NCI-H2029 treated with DMSO at 0.1 percent for 48 hours (cell line): Measurements from ENCODE around the gene HDAC3.
A peak's percentile ranks its signal among the peaks of the same experiment; 100 is the strongest.

Experiments used
- DNase-seq: peaks from one replicate; lab custom pipeline; 2025; lab: John Stamatoyannopoulos, UW

Gene HDAC3

GRCh38 chr5:141657937-141658545, 21.4 kb upstream of the HDAC3 start:
- no peak for DNase-seq

- no peak for DNase-seq
Measured at GRCh38 chr5:141657404-141657803, 20.8 kb upstream of the HDAC3 start.

- DNase-seq, result no peak
Measured at GRCh38 chr5:141656396-141656795, 19.7 kb upstream of the HDAC3 start.

DNA sequence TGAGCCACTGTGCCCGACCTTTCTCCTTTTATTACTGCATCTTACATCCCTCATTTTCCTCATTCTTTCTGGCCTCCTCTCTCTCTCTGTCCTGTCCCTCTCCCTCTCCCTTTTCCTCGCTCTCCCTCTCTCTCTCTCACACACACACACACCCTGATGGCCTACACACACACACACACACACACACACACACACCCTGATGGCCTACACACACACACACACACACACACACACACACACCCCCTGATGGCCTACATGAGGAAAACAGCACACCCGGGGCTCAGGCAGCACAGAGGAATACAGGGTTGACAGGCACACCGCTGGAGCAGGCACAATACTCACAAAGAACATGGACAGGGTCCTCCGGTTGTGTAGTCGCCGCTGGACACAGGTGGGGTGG, 18.4 kb upstream of the HDAC3 start:
- DNase-seq, result no peak

DNA sequence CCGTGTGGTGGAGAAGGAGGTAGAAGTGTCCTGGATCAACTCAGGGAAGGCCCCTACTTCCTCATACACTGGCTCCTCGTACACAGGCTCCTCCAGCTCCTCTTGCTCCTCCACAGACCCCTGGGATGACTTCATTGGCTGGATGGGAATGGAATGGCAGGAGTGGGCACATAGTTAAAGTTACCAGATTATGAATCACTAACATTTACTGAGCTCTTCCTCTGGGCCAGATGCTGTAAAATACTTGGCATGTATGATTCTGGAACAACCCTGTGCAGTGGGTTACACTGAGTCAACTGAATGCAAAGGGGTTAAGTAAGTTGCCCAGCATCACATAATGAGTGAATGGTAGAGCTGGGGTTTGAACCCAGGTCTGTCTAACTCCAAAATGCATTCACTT, 17.6 kb upstream of the HDAC3 start:
- no peak for DNase-seq

- no peak for DNase-seq
Measured at GRCh38 chr5:141651728-141652105, 15.1 kb upstream of the HDAC3 start.

DNA sequence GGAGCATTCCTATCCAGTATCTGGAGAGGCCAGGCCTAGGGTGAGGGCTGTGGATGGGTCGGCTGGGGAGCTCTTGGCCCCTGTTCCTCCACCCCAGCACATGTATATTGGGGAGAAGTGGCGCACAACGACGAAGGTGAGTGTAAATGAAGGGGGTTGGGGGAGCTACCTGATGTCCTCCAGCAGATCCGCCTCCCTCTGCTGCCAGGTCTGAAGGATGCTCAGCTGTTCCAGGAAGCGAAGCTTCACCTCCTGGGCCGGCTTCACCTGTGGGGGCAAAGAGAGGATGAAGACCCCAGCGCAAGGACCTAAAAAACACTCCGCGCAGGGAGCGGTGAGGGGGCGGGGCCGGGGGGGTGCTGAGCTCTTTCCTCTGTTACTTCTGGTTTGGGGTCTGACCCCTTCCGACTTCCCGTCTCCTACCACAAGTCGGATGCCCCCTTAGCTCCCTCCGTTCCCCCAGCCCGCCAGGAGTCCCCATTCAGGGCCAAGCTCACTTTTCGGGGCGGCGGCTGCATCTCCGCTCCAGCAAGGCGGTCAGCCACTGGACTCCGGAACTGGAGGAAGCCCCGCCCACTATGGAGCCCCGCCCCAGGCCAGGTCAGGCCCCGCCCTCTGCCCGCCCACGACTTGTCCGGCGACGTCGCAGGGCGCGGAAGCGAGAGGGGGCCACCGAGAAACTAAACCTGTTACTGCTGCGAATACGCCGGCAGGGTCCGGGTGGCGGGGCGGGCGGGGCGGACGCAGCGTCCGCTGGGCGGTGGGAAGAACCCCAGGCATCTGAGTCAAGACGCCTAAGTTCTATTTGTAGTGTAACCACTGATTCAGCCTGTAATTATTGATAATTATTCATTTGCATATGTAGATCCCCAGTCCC, 14.4 kb upstream of the HDAC3 start, which contains the start of gene FCHSD1:
FCHSD1 (minus strand) TSS at position 568 of the 877 bp plus-strand sequence; CDS start at position 518, 50 bp downstream.
- peak; percentile 30 for DNase-seq

DNA sequence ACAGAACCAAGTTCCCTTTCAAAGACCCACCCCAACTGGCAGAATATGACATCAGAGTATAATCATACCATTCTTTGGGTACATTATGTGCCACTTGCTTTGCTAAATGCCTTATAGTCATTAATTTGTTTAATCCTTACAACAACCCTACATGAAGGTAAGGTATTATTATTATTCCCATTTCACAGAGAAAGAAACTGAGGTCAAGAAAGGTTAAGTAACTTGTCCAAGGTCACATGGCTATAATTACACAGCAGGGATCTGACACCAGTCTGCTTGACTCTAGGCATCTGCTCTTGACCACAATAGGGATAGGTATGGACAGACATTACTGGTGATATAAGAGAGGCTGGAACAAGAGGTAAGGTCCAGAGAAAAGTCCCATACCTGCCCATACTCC, 13.3 kb upstream of the HDAC3 start:
- no peak for DNase-seq

- no peak for DNase-seq
Measured at GRCh38 chr5:141649056-141649688, 12.5 kb upstream of the HDAC3 start.

- no peak for DNase-seq
Measured at GRCh38 chr5:141647851-141648250, 11.2 kb upstream of the HDAC3 start.

DNA sequence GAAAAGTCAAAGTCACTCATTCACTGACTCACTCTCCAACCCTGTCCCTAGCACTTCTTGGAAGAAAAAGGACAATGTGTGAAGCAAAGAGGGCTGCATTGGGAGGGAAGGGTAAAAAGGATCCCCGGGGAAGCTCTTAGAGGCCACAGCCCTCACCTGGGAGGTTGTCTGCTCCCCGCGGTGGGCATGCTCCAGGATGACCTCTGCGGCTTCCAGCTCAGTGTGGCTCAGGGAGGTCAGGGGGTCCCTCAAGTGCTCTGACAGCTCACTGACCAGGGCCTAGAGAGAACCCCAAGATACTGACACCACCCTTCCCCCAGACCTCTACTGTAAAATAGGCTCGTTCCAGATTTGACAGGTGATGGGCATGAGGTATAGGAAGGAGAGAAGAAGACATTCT, 10.6 kb upstream of the HDAC3 start:
- no peak for DNase-seq

DNA sequence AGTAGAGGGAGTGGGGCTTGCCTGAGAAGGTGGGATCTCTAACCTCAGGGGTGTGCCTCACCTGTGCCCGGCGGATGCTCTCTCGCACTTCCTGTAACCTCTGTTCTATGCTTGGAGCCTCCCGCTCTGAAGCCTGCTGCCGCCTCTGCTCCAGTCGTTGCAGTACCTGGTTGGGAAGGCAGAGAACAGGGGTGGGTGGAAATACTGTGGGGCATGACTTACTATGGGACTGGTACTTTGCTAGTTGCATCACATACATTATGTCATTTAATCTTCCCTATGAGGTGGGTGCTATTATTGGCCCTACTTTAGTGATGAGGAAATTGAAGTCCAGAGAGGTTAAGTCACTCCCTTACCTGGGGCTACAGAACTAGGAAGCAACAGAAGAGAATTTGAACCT, 9.4 kb upstream of the HDAC3 start:
- no peak for DNase-seq

DNA sequence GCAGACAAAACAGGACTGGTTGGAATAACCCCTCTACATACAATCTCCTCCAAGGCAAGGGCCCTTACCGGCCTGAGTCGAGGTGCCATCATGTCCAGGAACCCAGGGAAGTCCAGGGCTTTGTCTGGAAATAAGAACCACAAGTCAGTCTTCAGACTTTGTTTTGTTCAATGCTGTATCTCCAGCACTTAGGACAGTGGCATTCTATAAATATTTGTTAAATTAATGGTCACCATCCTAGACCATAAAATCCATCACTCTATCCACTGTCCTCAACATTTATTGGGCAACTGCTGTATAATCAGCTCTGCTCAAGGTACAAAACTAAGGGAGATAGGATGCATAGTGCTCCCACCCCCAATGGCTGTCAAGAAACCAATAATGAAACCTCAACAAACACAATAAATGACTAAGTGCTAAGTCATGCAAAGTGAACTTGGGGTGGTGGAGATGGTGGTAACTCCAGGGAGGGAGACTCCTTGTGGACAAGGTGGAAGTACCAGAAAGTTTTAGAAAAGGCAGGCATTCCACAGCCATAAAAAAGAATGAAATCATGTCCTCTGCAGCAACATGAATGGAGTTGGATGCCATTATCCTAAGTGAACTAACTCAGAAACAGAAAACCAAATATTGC, 5.1 kb upstream of the HDAC3 start:
- no peak for DNase-seq

DNA sequence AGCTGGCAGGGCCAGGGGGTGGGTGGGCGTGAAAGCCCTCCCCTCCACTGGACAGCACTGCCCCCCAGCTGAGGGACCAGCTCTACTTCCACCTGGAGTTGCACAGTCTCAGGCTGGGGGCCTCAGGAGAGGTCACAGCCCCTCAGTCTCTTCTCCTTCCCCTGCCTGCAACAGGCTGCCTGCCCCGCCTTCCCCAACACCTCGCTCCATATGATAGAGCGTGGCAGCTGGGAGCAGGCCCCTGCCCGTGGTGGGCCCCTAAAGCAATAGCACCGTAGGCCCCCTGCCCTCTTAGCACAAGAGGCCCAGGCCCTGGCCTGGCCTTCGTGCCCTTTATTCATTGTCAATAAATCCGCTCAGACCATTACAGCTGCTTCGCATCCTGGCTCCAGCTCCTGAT, 4.0 kb upstream of the HDAC3 start:
- DNase-seq, result no peak

GRCh38 chr5:141640051-141640415, 3.4 kb upstream of the HDAC3 start:
- DNase-seq, result no peak

DNA sequence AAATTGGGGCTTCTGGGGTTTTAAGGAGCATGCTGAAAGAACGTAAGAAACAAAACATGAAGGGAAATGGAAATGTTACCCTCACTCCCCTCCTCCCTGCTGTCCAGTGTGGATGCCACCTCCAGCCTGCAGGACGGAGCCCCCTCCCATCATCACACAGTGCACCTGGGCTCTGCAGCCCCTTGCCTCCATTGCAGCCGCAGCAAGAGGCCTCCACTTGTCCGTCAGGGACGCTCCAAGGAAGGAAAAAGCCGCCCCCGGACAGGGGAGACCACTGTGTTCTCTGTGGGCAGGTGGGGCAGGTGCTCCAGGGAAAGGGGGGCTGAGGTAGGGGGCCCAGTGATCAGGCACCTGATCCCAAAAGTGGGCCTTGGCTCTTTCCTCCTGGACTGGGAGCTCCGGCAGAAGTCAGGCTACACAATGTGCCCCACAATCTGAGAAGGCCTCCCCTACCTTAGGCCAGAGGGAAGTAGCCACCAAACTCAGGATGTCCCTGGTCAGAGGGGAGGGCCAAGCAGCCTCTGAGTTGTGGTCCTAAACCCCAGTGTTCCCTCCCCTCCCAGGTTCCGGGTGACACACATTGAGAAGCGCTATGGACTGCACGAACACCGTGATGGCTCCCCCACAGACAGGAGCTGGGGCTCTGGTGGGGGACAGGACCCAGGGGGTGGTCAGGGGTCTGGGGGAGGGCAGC, 2.9 kb upstream of the HDAC3 start:
- DNase-seq, result no peak

GRCh38 chr5:141638771-141639170, 2.1 kb upstream of the HDAC3 start:
- DNase-seq, result no peak

GRCh38 chr5:141637767-141638419, 1.2 kb upstream of the HDAC3 start:
- no peak for DNase-seq

- no peak for DNase-seq
Measured at GRCh38 chr5:141637123-141637766, 596 bp upstream of the HDAC3 start.

- no peak for DNase-seq
Measured at GRCh38 chr5:141636106-141636412, 590 bp downstream of the HDAC3 start.

DNA sequence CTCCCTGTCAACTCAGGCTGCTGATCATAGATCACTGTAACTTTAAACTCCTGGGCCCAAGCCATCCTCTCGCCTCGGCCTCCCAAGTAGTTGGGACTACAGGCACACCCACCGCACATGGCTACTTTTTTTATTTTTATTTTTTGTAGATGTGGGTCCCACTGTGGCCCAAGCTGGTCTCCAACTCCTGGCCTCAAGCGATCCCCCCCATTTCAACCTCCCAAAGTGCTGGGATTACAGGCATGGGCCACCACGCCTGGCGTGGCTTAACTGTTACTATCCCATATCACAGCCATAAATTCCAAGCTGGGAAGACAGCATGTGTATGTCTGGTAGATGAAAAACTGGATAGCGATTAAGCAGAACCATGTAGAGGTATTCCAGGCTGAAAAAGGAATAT, 1.0 kb downstream of the HDAC3 start:
- no peak for DNase-seq
